CD4-positive, alpha-beta memory T cell (primary cell): ENCODE measurements around the gene TACC3. TPM values are rescaled to one million over a fixed set of nuclear protein-coding genes. Genes with fewer than 3 reads are reported as not detected.
A peak's percentile ranks its signal among the peaks of the same experiment; 100 is the strongest.

Experiments
- CTCF ChIA-PET: fragments of 350-600 bp; sonication (Branson Sonifier 250); formaldehyde crosslinking; loops from one replicate; lab custom pipeline; 2021; ENCODE audit warnings: inconsistent platforms; ENCODE audit not compliant: partially characterized antibody; lab: Charles Lee
- POLR2A ChIA-PET: fragments of 350-600 bp; sonication (Branson Sonifier 250); formaldehyde crosslinking; loops from one replicate; lab custom pipeline; 2021; ENCODE audit not compliant: partially characterized antibody; lab: Charles Lee
- DNase-seq, 5 donors: peaks; one replicate each; pipeline versions ENCODE4 v3.0.0 to v3.0.0-alpha.2; 2020 to 2022; ENCODE audit warnings: mixed read lengths in 1 of 5
- H3K27ac ChIP-seq: one replicate; pipeline ENCODE4 v1.7.0; 2013; ENCODE audit warnings: low read depth, low read length
- H3K27me3 ChIP-seq: 2 replicates; pipeline ENCODE4 v1.7.0; 2013; ENCODE audit warnings: mild to moderate bottlenecking, low read length, moderate library complexity; ENCODE audit not compliant: insufficient read depth
- H3K36me3 ChIP-seq: 2 replicates; pipeline ENCODE4 v1.7.0; 2013; ENCODE audit warnings: mild to moderate bottlenecking, low read length, moderate library complexity; ENCODE audit not compliant: insufficient read depth
- H3K4me1 ChIP-seq: 2 replicates; pipeline ENCODE4 v1.7.0; 2013; ENCODE audit warnings: mild to moderate bottlenecking, low read length, moderate library complexity; ENCODE audit not compliant: insufficient read depth
- H3K4me3 ChIP-seq, 2 donors: one replicate each; pipeline ENCODE4 v1.7.0; 2013; ENCODE audit warnings: low read length in 2 of 2, mild to moderate bottlenecking in 1 of 2
- H3K9me3 ChIP-seq, 2 donors: one replicate each; pipeline ENCODE4 v1.7.0; 2013; ENCODE audit warnings: low read length in 2 of 2, control low read depth in 1 of 2; ENCODE audit not compliant: control insufficient read depth in 1 of 2
- H3K27ac Mint-ChIP-seq, 7 donors: one replicate each; pipeline ENCODE4 v1.8.0; 2020 to 2021; ENCODE audit warnings: mixed read lengths in 7 of 7, mild to moderate bottlenecking in 6 of 7, inconsistent platforms in 3 of 7, moderate library complexity in 3 of 7
- H3K27me3 Mint-ChIP-seq, 2 donors: one replicate each; pipeline ENCODE4 v1.8.0; 2020 to 2021; ENCODE audit warnings: mixed read lengths in 2 of 2
- H3K36me3 Mint-ChIP-seq, 2 donors: one replicate each; pipeline ENCODE4 v1.8.0; 2020 to 2021; ENCODE audit warnings: mixed read lengths in 2 of 2, inconsistent platforms in 1 of 2, mild to moderate bottlenecking in 1 of 2
- H3K4me1 Mint-ChIP-seq, 4 donors: one replicate each; pipeline ENCODE4 v1.8.0; 2020 to 2021; ENCODE audit warnings: mixed read lengths in 4 of 4, mild to moderate bottlenecking in 1 of 4
- H3K4me3 Mint-ChIP-seq, 8 donors: one replicate each; pipeline ENCODE4 v1.8.0; 2020 to 2021; ENCODE audit warnings: mixed read lengths in 8 of 8, mild to moderate bottlenecking in 7 of 8, moderate library complexity in 6 of 8, inconsistent platforms in 3 of 8
- H3K9me3 Mint-ChIP-seq, 8 donors: one replicate each; pipeline ENCODE4 v1.8.0; 2020 to 2021; ENCODE audit warnings: mixed read lengths in 8 of 8, mild to moderate bottlenecking in 5 of 8, inconsistent platforms in 3 of 8, moderate library complexity in 1 of 8
- intact Hi-C: fragments of 100-400 bp; cut with micrococcal nuclease; formaldehyde crosslinking; loops from one replicate; pipeline ENCODE4 v1.15.1; 2023
- polyA plus RNA-seq, 2 donors: library from polyadenylated mRNA; unstranded; fragments of 300-500 nt; fragmentation: Illumina TruSeq; gene quantifications; one replicate each; pipeline ENCODE4 v1.2.3, GENCODE V29; 2021
- total RNA-seq, 2 experiments: library from RNA; stranded (reverse); gene quantifications; one replicate each; pipeline ENCODE4 v1.2.3, GENCODE V29; 2021

The TACC3 gene
- total and polyA plus RNA-seq, 4 experiments from 2014 or later = 37.3 to 136 (median 97.7) TPM

DNA sequence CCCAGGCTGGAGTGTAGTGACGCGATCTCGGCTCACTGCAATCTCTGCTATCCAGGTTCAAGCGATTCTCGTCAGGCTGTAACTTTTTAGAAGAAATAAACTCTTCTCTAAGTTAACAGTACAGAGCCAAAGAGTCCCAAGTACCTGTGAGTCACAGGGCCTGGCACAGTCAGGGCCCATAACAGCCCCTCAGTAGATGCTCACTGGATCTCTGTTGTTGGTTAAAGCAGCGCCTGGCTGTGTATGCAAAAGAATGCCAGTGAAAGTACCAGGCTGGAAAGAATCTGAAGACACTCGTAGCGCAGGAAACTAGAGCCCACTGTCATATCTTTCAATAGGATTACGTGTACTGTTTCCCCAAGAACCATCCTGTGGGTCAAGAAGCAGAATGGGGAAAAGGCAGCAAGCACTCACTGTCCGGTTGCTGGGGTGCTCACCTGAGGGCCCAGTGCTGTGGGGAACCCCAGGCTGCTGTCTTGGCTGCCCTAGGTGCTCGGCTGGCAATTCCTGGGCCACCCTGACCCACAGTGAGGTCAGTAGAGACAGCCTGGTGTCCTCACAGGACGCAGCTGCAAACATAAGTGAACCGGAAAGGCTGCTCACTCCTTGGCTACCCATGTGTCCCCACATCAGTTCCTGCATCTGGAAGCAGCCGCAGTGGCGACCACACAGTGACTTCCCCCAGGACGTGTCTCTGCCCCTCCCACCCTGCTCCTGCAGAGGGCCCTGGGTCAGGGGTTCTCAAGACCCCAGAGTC, 6.1 kb upstream of the TACC3 start:
- peak overlapping the region; percentile 92 for H3K27ac ChIP-seq
- Mint-ChIP-seq H3K4me3 (peak overlapping the region in 7 of 8 donors; percentile 13 to 98 (median 62)), H3K9me3 (peaks cover 0 to 3% (median 0%) of the 10 kb centered on the region in 8 donors), H3K27me3 (no peaks in the 10 kb centered on the region), H3K27ac (peak overlapping the region; percentile 29 to 98 (median 66)), H3K4me1 (peaks cover 25 to 65% (median 43%) of the 10 kb centered on the region in 4 donors), H3K36me3 (peaks cover 10 to 34% of the 10 kb centered on the region in 2 donors)
- ChIA-PET CTCF (no interaction called here), POLR2A (interaction anchor here (3.9 kb wide), 1 partner anchor 8 kb away, joined by 196 read pairs; the partner anchor contains the start of genes TACC3 and TMEM129)
- H3K9me3 ChIP-seq = no peaks in the 10 kb centered on the region
- peaks cover 58% of the 10 kb centered on the region for H3K4me1 ChIP-seq
- H3K36me3 ChIP-seq = peaks cover 5% of the 10 kb centered on the region
- DNase-seq = no peak
- no peak overlapping the region for H3K4me3 ChIP-seq
- intact Hi-C loops = no loop called here
- H3K27me3 ChIP-seq = no peaks in the 10 kb centered on the region

DNA sequence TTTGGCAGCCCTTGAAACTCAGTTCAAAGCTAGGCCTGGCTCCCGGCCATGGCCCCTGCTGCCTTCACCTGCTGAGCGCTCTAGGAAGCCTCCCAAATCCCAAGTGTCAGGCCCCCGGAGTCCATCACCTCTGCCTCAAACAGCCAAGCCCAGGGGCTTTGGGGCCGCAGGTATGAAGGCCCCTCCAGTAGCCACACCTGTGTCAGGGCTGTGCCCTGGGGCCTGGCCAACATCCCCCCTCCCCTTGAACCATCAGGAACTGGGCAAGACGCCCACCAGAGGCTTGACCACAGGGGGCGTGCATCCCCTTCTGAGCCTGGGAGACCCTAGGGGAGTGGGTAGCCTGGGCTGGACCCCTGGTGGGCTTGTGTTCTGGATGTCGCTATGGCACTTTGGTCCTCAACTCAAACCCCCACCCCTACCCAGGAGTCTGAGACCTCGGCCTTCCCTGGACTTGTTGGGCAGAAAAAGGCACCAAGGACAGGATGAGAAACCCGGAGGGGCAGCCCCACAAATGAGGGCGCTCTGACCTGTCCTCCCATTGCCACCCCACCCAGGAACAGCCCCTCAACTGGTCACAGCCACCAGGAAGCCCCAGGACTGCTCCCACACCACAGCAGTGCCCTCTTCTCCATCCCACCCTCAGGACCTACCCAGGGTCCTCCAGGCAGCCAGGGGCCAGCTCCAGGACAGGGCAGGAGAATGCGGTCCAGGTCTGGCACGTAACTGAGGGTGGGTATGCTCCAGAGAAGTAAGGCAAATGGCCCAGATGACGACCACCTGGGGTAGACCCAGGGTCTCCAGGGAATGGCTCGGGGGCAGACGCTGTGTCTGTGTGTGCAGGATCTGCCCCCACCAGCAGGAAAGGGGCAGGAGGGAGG, 5.0 kb upstream of the TACC3 start:
- no peak for DNase-seq
- Mint-ChIP-seq H3K4me1 (peaks cover 18 to 56% (median 36%) of the 10 kb centered on the region in 4 donors), H3K27ac (peak overlapping the region in 4 of 7 donors; percentile 19 to 98 (median 44)), H3K36me3 (peaks cover 5 to 30% of the 10 kb centered on the region in 2 donors), H3K4me3 (peak overlapping the region in 1 of 8 donors; percentile 35), H3K9me3 (peaks cover 0 to 3% (median 0%) of the 10 kb centered on the region in 8 donors), H3K27me3 (no peaks in the 10 kb centered on the region)
- ChIA-PET CTCF (interaction anchor here (18.0 kb wide), 1 partner anchor 25 kb away, joined by 591 read pairs; no protein-coding TSS in a partner anchor), POLR2A (no interaction called here)
- H3K27me3 ChIP-seq = no peaks in the 10 kb centered on the region
- no peak overlapping the region for H3K27ac ChIP-seq
- H3K4me1 ChIP-seq = peaks cover 49% of the 10 kb centered on the region
- no peak overlapping the region for H3K4me3 ChIP-seq
- H3K36me3 ChIP-seq = peaks cover 5% of the 10 kb centered on the region
- H3K9me3 ChIP-seq = no peaks in the 10 kb centered on the region
- intact Hi-C loops = no loop called here

DNA sequence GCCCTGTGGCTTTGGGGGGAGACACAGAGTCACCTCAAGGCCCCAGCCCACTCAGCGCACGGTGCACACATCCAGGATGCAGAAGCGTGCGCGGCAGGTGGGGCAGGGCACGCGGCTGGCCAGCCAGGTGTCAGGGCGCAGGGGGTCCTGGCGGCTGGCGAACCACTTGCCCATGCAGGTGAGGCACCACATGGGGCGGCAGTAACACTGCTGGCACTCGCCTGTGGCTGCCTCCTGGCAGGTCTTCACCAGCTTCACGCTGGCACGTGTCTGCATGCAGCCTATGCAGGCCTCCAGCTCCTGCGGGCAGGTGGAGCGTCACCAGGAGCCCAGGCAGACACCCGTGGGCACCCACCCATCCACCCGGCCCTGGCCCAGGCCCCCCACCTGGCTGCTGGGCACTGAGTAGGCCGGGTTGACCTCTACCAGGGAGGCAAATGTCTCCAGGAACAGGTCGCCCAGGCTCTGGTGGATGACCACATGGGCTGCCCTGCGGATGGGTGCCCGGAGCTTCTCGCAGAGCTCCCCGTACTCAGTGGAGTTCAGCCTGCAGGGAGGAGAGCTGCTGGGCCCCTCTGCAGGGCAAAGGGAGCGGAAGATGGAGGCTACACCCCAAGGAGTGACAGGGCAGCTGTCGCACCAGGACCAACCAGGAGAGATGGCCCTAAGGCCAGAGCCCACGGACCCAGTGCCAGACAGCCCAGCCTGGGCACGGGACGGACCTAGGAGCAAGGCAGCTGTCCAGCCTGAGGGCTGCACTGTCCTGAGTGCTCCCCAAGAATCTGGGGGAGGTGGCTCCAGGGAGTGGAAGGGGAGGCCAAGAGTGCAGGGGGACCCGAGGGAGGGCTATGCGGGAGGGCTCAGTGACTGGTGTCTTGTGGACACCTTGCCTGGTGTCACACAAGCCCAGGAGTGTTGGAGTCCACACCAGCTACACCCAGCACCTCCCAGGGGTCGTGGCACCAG, 3.9 kb upstream of the TACC3 start:
- Histone ChIP-seq H3K4me3 (no peak overlapping the region), H3K36me3 (peaks cover 5% of the 10 kb centered on the region), H3K9me3 (no peaks in the 10 kb centered on the region), H3K27ac (no peak overlapping the region), H3K27me3 (no peaks in the 10 kb centered on the region), H3K4me1 (peaks cover 55% of the 10 kb centered on the region)
- H3K27ac Mint-ChIP-seq = no peak overlapping the region
- CTCF ChIA-PET = interaction anchor here (18.0 kb wide), 1 partner anchor 26 kb away, joined by 591 read pairs; no protein-coding TSS in a partner anchor
- no peak for DNase-seq
- H3K9me3 Mint-ChIP-seq = peaks cover 0 to 3% (median 0%) of the 10 kb centered on the region in 8 donors
- intact Hi-C loops = no loop called here
- H3K4me1 Mint-ChIP-seq = peaks cover 22 to 61% (median 42%) of the 10 kb centered on the region in 4 donors
- H3K4me3 Mint-ChIP-seq = no peak overlapping the region
- POLR2A ChIA-PET = no interaction called here
- no peaks in the 10 kb centered on the region for H3K27me3 Mint-ChIP-seq
- peaks cover 4 to 29% of the 10 kb centered on the region in 2 donors for H3K36me3 Mint-ChIP-seq

DNA sequence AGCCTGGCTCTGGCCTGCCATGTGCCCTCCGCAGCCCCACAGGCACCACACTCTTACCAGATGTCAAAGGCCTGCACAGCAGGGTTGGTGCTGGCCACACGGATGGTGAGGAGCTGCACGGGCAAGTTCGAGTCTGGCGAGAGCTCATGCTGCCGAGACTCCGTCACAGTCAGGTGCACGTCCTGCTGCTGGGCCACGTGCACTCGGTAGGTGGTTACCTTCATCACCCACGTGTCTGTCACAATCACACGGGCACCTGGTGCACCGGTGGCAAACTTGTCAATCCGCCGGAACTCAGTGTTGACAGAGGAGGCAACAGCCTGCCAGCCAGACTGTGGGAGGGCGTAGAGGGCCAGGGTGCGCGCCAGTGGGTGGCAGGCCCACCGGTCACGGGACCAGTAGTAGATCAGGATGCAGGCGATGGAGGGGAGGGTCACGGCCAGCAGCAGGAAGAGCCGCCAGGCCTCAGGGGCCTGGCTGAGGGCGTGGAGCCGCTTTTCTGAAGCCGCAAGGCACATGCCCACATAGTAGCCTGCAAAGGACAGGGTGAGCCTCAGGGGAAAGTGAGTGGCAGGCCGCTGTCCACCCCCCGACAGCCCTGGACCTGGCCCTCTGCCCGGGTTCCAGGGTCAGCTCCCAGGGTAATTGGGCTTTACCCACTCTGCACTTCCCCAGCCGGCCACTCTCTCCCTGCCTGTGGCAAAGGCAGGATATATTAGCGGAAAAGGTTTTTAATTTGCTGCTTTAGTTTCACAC, 3.0 kb upstream of the TACC3 start:
- Mint-ChIP-seq H3K27me3 (no peaks in the 10 kb centered on the region), H3K4me1 (peaks cover 31 to 62% (median 47%) of the 10 kb centered on the region in 4 donors), H3K9me3 (peaks cover 0 to 3% (median 0%) of the 10 kb centered on the region in 8 donors), H3K36me3 (peaks cover 5 to 27% of the 10 kb centered on the region in 2 donors), H3K4me3 (peak overlapping the region in 4 of 8 donors; percentile 50 to 60 (median 52)), H3K27ac (peak overlapping the region in 3 of 7 donors; percentile 64 to 95 (median 86))
- DNase-seq = no peak
- Histone ChIP-seq H3K4me3 (no peak overlapping the region), H3K9me3 (no peaks in the 10 kb centered on the region), H3K4me1 (peaks cover 60% of the 10 kb centered on the region), H3K36me3 (peaks cover 5% of the 10 kb centered on the region), H3K27ac (no peak overlapping the region), H3K27me3 (no peaks in the 10 kb centered on the region)
- intact Hi-C loops = no loop called here
- CTCF ChIA-PET = interaction anchor here (18.0 kb wide), 1 partner anchor 27 kb away, joined by 591 read pairs; no protein-coding TSS in a partner anchor
- POLR2A ChIA-PET = interaction anchor here (8.8 kb wide), 1 partner anchor 25 kb away, joined by 128 read pairs; no protein-coding TSS in a partner anchor

DNA sequence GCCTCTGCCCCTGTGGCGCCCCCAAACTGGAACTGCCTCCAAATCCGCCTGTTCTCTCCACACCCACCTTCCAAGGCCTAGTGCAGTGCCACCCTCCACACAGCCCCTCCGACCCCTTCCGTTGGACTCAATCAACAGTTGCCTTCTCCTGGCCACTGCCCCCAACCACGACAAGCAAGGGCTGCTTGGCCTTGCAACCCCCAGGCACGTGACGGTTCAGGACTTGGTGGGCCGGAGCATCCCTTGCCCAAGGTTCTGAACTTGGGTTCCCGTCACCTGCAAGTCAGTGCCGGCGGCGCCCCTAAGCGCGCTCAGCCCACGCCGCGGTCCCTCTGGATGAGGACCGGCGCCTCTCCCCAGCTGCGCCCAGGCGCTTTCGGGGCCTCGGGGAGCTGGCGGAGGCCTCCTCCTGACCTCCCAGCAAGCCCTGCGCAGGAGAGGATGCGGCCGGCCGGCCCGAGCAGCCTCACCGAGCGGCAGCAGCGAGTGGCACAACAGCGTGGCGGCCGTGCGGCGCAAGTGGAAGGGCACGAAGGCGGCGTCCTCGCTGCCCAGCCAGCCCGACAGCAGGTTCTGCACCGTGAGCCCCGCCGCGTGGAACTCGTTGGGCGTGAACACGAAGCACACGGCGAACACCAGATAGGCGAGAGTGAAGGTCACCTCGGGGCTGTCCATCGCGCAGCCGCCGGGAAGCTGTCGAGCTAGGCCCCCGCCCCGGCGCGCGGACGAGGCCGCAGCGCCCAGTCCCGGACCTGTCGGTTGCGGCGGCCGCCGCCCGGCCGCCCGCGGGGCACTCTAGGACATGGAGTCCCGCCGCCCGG, 948 bp upstream of the TACC3 start:
- no peaks in the 10 kb centered on the region for H3K27me3 Mint-ChIP-seq
- H3K4me1 Mint-ChIP-seq = peaks cover 32 to 63% (median 48%) of the 10 kb centered on the region in 4 donors
- ChIA-PET POLR2A (interaction anchor here (0.7 to 8.8 kb wide), 14 partner anchors 8 to 373 kb away, joined by 3 to 196 read pairs (median 4); partner anchors contain the start of genes FAM53A, LETM1, NSD2 and SLBP), CTCF (interaction anchor here (0.8 to 18.0 kb wide), 3 partner anchors 18 to 1362 kb away, joined by 3 to 591 read pairs (median 4); no protein-coding TSS in a partner anchor)
- peak in 3 of 5 donors; percentile 48 to 67 (median 48) for DNase-seq
- H3K36me3 Mint-ChIP-seq = peaks cover 12 to 27% of the 10 kb centered on the region in 2 donors
- H3K27me3 ChIP-seq = no peaks in the 10 kb centered on the region
- H3K4me1 ChIP-seq = peaks cover 60% of the 10 kb centered on the region
- H3K9me3 ChIP-seq = no peaks in the 10 kb centered on the region
- H3K27ac ChIP-seq = peak overlapping the region; percentile 69
- H3K9me3 Mint-ChIP-seq = peaks cover 0 to 5% (median 0%) of the 10 kb centered on the region in 8 donors
- peak overlapping the region; percentile 82 to 88 (median 86) for H3K4me3 Mint-ChIP-seq
- intact Hi-C loops = loop anchor here (2.0 to 10.0 kb wide), 2 partner anchors 150 to 694 kb away; partner anchors contain the start of genes CFAP99, NSD2 and ZFYVE28
- H3K36me3 ChIP-seq = peaks cover 9% of the 10 kb centered on the region
- H3K27ac Mint-ChIP-seq = peak overlapping the region; percentile 53 to 95 (median 87)
- H3K4me3 ChIP-seq = peak overlapping the region; percentile 19 to 68
